HCT116 (cell line): Measurements from ENCODE around the gene FAM131B. TPM values are rescaled to one million over a fixed set of nuclear protein-coding genes. Genes with fewer than 3 reads are reported as not detected.

Source experiments
- ATAC-seq: fragments of 200-7000 bp; cut with Tn5 transposase; 2 replicates; pipeline ENCODE4 v1.9.1; 2020; ENCODE audit warnings: mild to moderate bottlenecking, moderate library complexity
- BruUV-seq: library from RNA; stranded (reverse); fragments of 400-500 nt; replicated peaks from 2 replicates; lab custom pipeline; 2021; lab: Mats Ljungman, UMichigan
- CTCF ChIA-PET: fragments of 300-600 bp; sonication (Branson Sonifier 250); formaldehyde crosslinking; loops from one replicate; lab custom pipeline; 2021; ENCODE audit warnings: antibody characterized with exemption; lab: Charles Lee
- POLR2A ChIA-PET: fragments of 300-600, 350-600 bp; sonication (Branson Sonifier 250); formaldehyde crosslinking; loops from one replicate; lab custom pipeline; 2021; ENCODE audit warnings: antibody characterized with exemption; lab: Charles Lee
- RAD21 ChIA-PET, 2 experiments: fragments of 300-600 bp; sonication (Branson Sonifier 250); formaldehyde crosslinking; loops; one replicate each; lab custom pipeline; 2023; ENCODE audit warnings: low total read pairs in 2 of 2; ENCODE audit not compliant: uncharacterized antibody in 2 of 2, unreplicated experiment in 2 of 2, low non-redundant PET in 1 of 2; lab: Charles Lee
- DNase-seq: peaks from one replicate; pipeline ENCODE4 v3.0.0-alpha.2; 2010; ENCODE audit warnings: low read depth, low spot score
- H2AFZ ChIP-seq: fragments of 200-600 bp; shearing (Covaris generic), sonication (generic); 2 replicates; pipeline ENCODE4 v1.6.1; 2017; ENCODE audit warnings: low read depth, mixed run types, mixed read lengths, antibody characterized with exemption, low read length; ENCODE audit not compliant: poor library complexity, severe bottlenecking
- H3K27ac ChIP-seq: 2 replicates; pipeline ENCODE4 v1.5.1; 2012; ENCODE audit warnings: low read depth, low read length
- H3K27me3 ChIP-seq: fragments of 200-600 bp; sonication (generic); 2 replicates; pipeline ENCODE4 v1.6.1; 2016; ENCODE audit warnings: mixed run types, low read length, mixed read lengths; ENCODE audit not compliant: insufficient read depth
- H3K36me3 ChIP-seq, 2 experiments: fragments of 200-500 bp in 1 of 2; fragments of 200-600 bp in 1 of 2; sonication (Bioruptor generic) in 1 of 2; sonication (generic) in 1 of 2; 2 replicates each; pipeline versions ENCODE4 v1.5.1 to v1.6.1; 2014 to 2016; ENCODE audit warnings: low read length in 2 of 2, inconsistent platforms in 1 of 2, mixed read lengths in 1 of 2, mixed run types in 1 of 2; ENCODE audit not compliant: insufficient read depth in 2 of 2, control insufficient read depth in 1 of 2
- H3K4me1 ChIP-seq, 2 experiments: fragments of 200-600 bp in 1 of 2; sonication (generic) in 1 of 2; 2 replicates each; pipeline versions ENCODE4 v1.5.1 to v1.6.1; 2012 to 2017; ENCODE audit warnings: low read length in 2 of 2, inconsistent platforms in 1 of 2, mild to moderate bottlenecking in 1 of 2, mixed read lengths in 1 of 2, mixed run types in 1 of 2, moderate library complexity in 1 of 2; ENCODE audit not compliant: insufficient read depth in 2 of 2, control insufficient read depth in 1 of 2
- H3K4me2 ChIP-seq: fragments of 200-600 bp; sonication (generic); 2 replicates; pipeline ENCODE4 v1.6.1; 2017; ENCODE audit warnings: mixed run types, low read length, mixed read lengths
- H3K4me3 ChIP-seq, 2 experiments: fragments of 200-600 bp in 1 of 2; sonication (generic) in 1 of 2; replicated peaks in 1 of 2; 2 replicates each; pipeline ENCODE4 v1.5.1; 2011 to 2016; ENCODE audit warnings: low read length in 2 of 2, control low read depth in 1 of 2, low read depth in 1 of 2, mild to moderate bottlenecking in 1 of 2, mixed read lengths in 1 of 2, mixed run types in 1 of 2
- H3K79me2 ChIP-seq: fragments of 200-600 bp; sonication (generic); 2 replicates; pipeline ENCODE4 v1.6.1; 2017; ENCODE audit warnings: mild to moderate bottlenecking, mixed run types, low read length, moderate library complexity, mixed read lengths; ENCODE audit not compliant: insufficient read depth
- H3K9ac ChIP-seq: fragments of 200-600 bp; sonication (generic); 2 replicates; pipeline ENCODE4 v1.6.1; 2016; ENCODE audit warnings: low read length, mixed read lengths
- H3K9me2 ChIP-seq: fragments of 200-600 bp; sonication (generic), shearing (Covaris generic); 2 replicates; pipeline ENCODE4 v1.6.1; 2017; ENCODE audit warnings: mixed run types, mild to moderate bottlenecking, moderate library complexity; ENCODE audit not compliant: insufficient read depth
- H3K9me3 ChIP-seq, 2 experiments: fragments of 200-500 bp in 1 of 2; fragments of 200-600 bp in 1 of 2; sonication (Bioruptor generic) in 1 of 2; sonication (generic) in 1 of 2; 2 replicates each; pipeline ENCODE4 v1.6.1; 2014 to 2017; ENCODE audit warnings: low read length in 2 of 2, mixed read lengths in 2 of 2, inconsistent platforms in 1 of 2, low read depth in 1 of 2, mild to moderate bottlenecking in 1 of 2, mixed run types in 1 of 2, moderate library complexity in 1 of 2; ENCODE audit not compliant: control insufficient read depth in 1 of 2, insufficient read depth in 1 of 2
- H4K20me1 ChIP-seq: fragments of 200-600 bp; sonication (generic), shearing (Covaris generic); 2 replicates; pipeline ENCODE4 v1.6.1; 2017; ENCODE audit warnings: mixed run types, mild to moderate bottlenecking, moderate library complexity; ENCODE audit not compliant: insufficient read depth
- ATF3 ChIP-seq: IDR thresholded peaks from 2 replicates; pipeline ENCODE4 v1.6.1; 2012
- CEBPB ChIP-seq: IDR thresholded peaks from 2 replicates; pipeline ENCODE4 v1.6.1; 2012; ENCODE audit warnings: low read depth
- CTCF ChIP-seq, 3 experiments: fragments of 200-600 bp in 1 of 3; sonication (generic) in 1 of 3; IDR thresholded peaks in 2 of 3; conservative IDR thresholded peaks in 1 of 3; 2 replicates each; pipeline ENCODE4 v1.5.1; 2012 to 2017; ENCODE audit warnings: low read depth in 2 of 3, low read length in 2 of 3, antibody characterized with exemption in 1 of 3, borderline replicate concordance in 1 of 3, control low read depth in 1 of 3, mild to moderate bottlenecking in 1 of 3, mixed read lengths in 1 of 3, mixed run types in 1 of 3, moderate library complexity in 1 of 3; ENCODE audit not compliant: insufficient read depth in 1 of 3
- EGR1 ChIP-seq: IDR thresholded peaks from 2 replicates; pipeline ENCODE4 v1.6.1; 2012; ENCODE audit warnings: low read depth
- EZH2 ChIP-seq: fragments of 200-600 bp; sonication (generic); IDR thresholded peaks from 2 replicates; pipeline ENCODE4 v1.6.1; 2017; ENCODE audit warnings: antibody characterized with exemption, mixed run types
- EZH2phosphoT487 ChIP-seq: fragments of 200-600 bp; IDR thresholded peaks from 2 replicates; pipeline ENCODE4 v1.6.1; 2018; ENCODE audit warnings: antibody characterized with exemption, borderline replicate concordance
- FOSL1 ChIP-seq: IDR thresholded peaks from 2 replicates; pipeline ENCODE4 v1.6.1; 2012; ENCODE audit warnings: low read depth
- JUND ChIP-seq: IDR thresholded peaks from 2 replicates; pipeline ENCODE4 v1.6.1; 2012
- MAX ChIP-seq: IDR thresholded peaks from 2 replicates; pipeline ENCODE4 v1.6.1; 2012
- POLR2AphosphoS5 ChIP-seq: IDR thresholded peaks from 2 replicates; pipeline ENCODE4 v1.6.1; 2011; ENCODE audit warnings: mild to moderate bottlenecking, low read depth, low read length, moderate library complexity
- REST ChIP-seq: IDR thresholded peaks from 2 replicates; pipeline ENCODE4 v1.6.1; 2012; ENCODE audit warnings: low read depth
- SIN3A ChIP-seq: IDR thresholded peaks from 2 replicates; pipeline ENCODE4 v1.6.1; 2012; ENCODE audit warnings: low read depth
- SRF ChIP-seq: IDR thresholded peaks from 2 replicates; pipeline ENCODE4 v1.6.1; 2012; ENCODE audit warnings: low read depth
- TCF7L2 ChIP-seq: IDR thresholded peaks from 2 replicates; pipeline ENCODE4 v1.7.0; 2011; ENCODE audit warnings: borderline replicate concordance, inconsistent platforms; ENCODE audit not compliant: insufficient read depth, insufficient read length; ENCODE audit errors: extremely low read depth
- YY1 ChIP-seq: IDR thresholded peaks from 2 replicates; pipeline ENCODE4 v1.6.1; 2011; ENCODE audit warnings: low read length, low read depth, moderate library complexity, mild to moderate bottlenecking; ENCODE audit not compliant: insufficient replicate concordance; ENCODE audit errors: extremely low read depth
- intact Hi-C: fragments of 100-400 bp; cut with micrococcal nuclease; formaldehyde crosslinking; loops from 2 replicates; pipeline ENCODE4 v1.10.0; 2022
- total RNA-seq: library from RNA; stranded (reverse); gene quantifications from one replicate; pipeline ENCODE4 v1.2.1, GENCODE V29; 2021; ENCODE audit not compliant: unreplicated experiment

The FAM131B gene
- total RNA-seq, 1 experiment from 2014 or later: 0.20 TPM

- no peak for TF ChIP-seq SRF
- TF ChIP-seq TCF7L2: no peak
- TF ChIP-seq MAX: no peak
- no peak for TF ChIP-seq FOSL1
- TF ChIP-seq POLR2AphosphoS5: no peak
- no peak for TF ChIP-seq ATF3
- no peak for TF ChIP-seq JUND
- TF ChIP-seq EZH2phosphoT487: no peak
- no peak for TF ChIP-seq CTCF (IDR thresholded peaks at IDR 0.05 in 2 of 3, conservative IDR thresholded peaks at IDR 0.05 in 1 of 3; ENCODE audit: borderline replicate concordance in 1 of 3, insufficient read depth in 1 of 3, low read depth in 2 of 3, low read length in 2 of 3)
- TF ChIP-seq EGR1: no peak
- no peak for TF ChIP-seq SIN3A
- TF ChIP-seq YY1: no peak
- no peak for TF ChIP-seq EZH2
- TF ChIP-seq CEBPB: no peak
- no peak for TF ChIP-seq REST
- CTCF ChIA-PET: interaction anchor here (1.5 to 1.7 kb wide), 2 partner anchors 12 to 68 kb away, joined by 3 to 4 read pairs; no protein-coding TSS in a partner anchor
Observed at GRCh38 chr7:143308632-143309031, 53.9 kb downstream of the FAM131B start.

More at GRCh38 chr7:143308632-143309031, 53.9 kb downstream of the FAM131B start:
- Histone ChIP-seq H2AFZ (no peak overlapping the region), H3K36me3 (peaks cover 25 to 42% of the 10 kb centered on the region in 2 experiments; a peak in 3 of 4 replicates), H3K4me2 (no peak overlapping the region), H4K20me1 (no peaks in the 10 kb centered on the region), H3K9me2 (no peaks in the 10 kb centered on the region), H3K4me3 (no peak overlapping the region), H3K9ac (no peak overlapping the region), H3K4me1 (no peaks in the 10 kb centered on the region), H3K79me2 (0 out of 2 replicates have a peak, but pooled peaks cover 4% of the 10 kb centered on the region), H3K9me3 (no peaks in the 10 kb centered on the region), H3K27ac (no peak overlapping the region), H3K27me3 (no peaks in the 10 kb centered on the region)
- intact Hi-C loops: loop anchor here (5.0 kb wide), 1 partner anchor 301 kb away; no protein-coding TSS in a partner anchor
- DNase-seq (no peak), ATAC-seq (no peak)
- BruUV-seq: no TSS peak
- POLR2A ChIA-PET: interaction anchor here (0.7 kb wide), 1 partner anchor 773 kb away, joined by 3 read pairs; no protein-coding TSS in a partner anchor
- RAD21 ChIA-PET: no interaction called here
